H1 (cell line): ENCODE data around the gene ITGAV. TPM values are rescaled to one million over a fixed set of nuclear protein-coding genes. Genes with fewer than 3 reads are reported as not detected.

Source experiments
- CTCF ChIA-PET: fragments of 300-600 bp; sonication (Branson Sonifier 250); formaldehyde crosslinking; loops from one replicate; lab custom pipeline; 2021; ENCODE audit not compliant: partially characterized antibody; lab: Charles Lee
- POLR2A ChIA-PET: fragments of 300-600 bp; sonication (Branson Sonifier 250); formaldehyde crosslinking; loops from one replicate; lab custom pipeline; 2021; ENCODE audit warnings: inconsistent platforms; ENCODE audit not compliant: partially characterized antibody; lab: Charles Lee
- DNase-seq, 2 experiments: peaks; one replicate each; pipeline versions ENCODE4 v3.0.0 to v3.0.0-alpha.2; 2010 to 2022; ENCODE audit warnings: low spot score in 2 of 2, low read depth in 1 of 2, mixed read lengths in 1 of 2
- FAIRE-seq: peaks from 2 replicates; lab custom pipeline; 2011; peaks lifted over from hg19 to GRCh38; lab: Jason Lieb, UNC
- H2AFZ ChIP-seq: 2 replicates; pipeline ENCODE4 v1.8.1; 2012; ENCODE audit warnings: low read length, inconsistent platforms
- H2AK5ac ChIP-seq: 2 replicates; pipeline ENCODE4 v1.6.1; 2013; ENCODE audit warnings: low read depth, low read length
- H2BK120ac ChIP-seq: replicated peaks from 2 replicates; pipeline ENCODE3; 2013; ENCODE audit warnings: low read depth, low read length, inconsistent platforms
- H2BK12ac ChIP-seq: 2 replicates; pipeline ENCODE4 v1.6.1; 2013; ENCODE audit warnings: low read depth, low read length
- H2BK15ac ChIP-seq: 2 replicates; pipeline ENCODE4 v1.6.1; 2013; ENCODE audit warnings: low read length
- H2BK20ac ChIP-seq: 2 replicates; pipeline ENCODE4 v1.6.1; 2013; ENCODE audit warnings: low read length
- H2BK5ac ChIP-seq: 2 replicates; pipeline ENCODE4 v1.6.1; 2013; ENCODE audit warnings: low read depth, low read length
- H3K14ac ChIP-seq: 2 replicates; pipeline ENCODE4 v1.6.1; 2013; ENCODE audit warnings: inconsistent platforms; ENCODE audit not compliant: insufficient read length
- H3K18ac ChIP-seq: 2 replicates; pipeline ENCODE4 v1.6.1; 2013; ENCODE audit warnings: low read length; ENCODE audit errors: extremely low read depth
- H3K23ac ChIP-seq: 2 replicates; pipeline ENCODE4 v1.6.1; 2013; ENCODE audit warnings: inconsistent platforms; ENCODE audit not compliant: insufficient read length
- H3K23me2 ChIP-seq: 2 replicates; pipeline ENCODE4 v1.6.1; 2013; ENCODE audit warnings: low read depth, low read length
- H3K27ac ChIP-seq: 2 replicates; pipeline ENCODE4 v1.6.1; 2011; ENCODE audit warnings: low read depth, low read length, inconsistent platforms
- H3K27me3 ChIP-seq, 4 experiments: replicated peaks in 1 of 4; 1 replicate in 1 of 4; 2 replicates in 3 of 4; pipeline versions ENCODE4 v1.6.1 to v1.8.1; 2011 to 2013; ENCODE audit warnings: low read length in 3 of 4, mild to moderate bottlenecking in 3 of 4, inconsistent platforms in 2 of 4, mixed read lengths in 2 of 4, moderate library complexity in 1 of 4; ENCODE audit not compliant: control insufficient read depth in 3 of 4, insufficient read depth in 3 of 4; ENCODE audit errors: extremely low read depth in 1 of 4
- H3K36me3 ChIP-seq, 4 experiments: 2 replicates each; pipeline versions ENCODE4 v1.6.1 to v1.8.1; 2011 to 2013; ENCODE audit warnings: mild to moderate bottlenecking in 4 of 4, low read length in 3 of 4, moderate library complexity in 2 of 4, control low read depth in 1 of 4, inconsistent platforms in 1 of 4; ENCODE audit not compliant: insufficient read depth in 4 of 4, control insufficient read depth in 2 of 4
- H3K4ac ChIP-seq: replicated peaks from 2 replicates; pipeline ENCODE3; 2013; ENCODE audit warnings: low read length, low read depth, mixed read lengths, inconsistent platforms; ENCODE audit not compliant: insufficient read length
- H3K4me1 ChIP-seq, 4 experiments: replicated peaks in 1 of 4; 1 replicate in 1 of 4; 2 replicates in 3 of 4; pipeline versions ENCODE4 v1.6.1 to v1.8.1; 2011 to 2013; ENCODE audit warnings: low read length in 3 of 4, inconsistent platforms in 2 of 4, mixed read lengths in 1 of 4; ENCODE audit not compliant: insufficient read depth in 4 of 4, control insufficient read depth in 3 of 4
- H3K4me2 ChIP-seq, 2 experiments: 2 replicates each; pipeline versions ENCODE4 v1.6.1 to v1.8.1; 2011 to 2013; ENCODE audit warnings: low read depth in 2 of 2, low read length in 2 of 2, control low read depth in 1 of 2, inconsistent platforms in 1 of 2, mild to moderate bottlenecking in 1 of 2; ENCODE audit not compliant: insufficient read depth in 1 of 2
- H3K4me3 ChIP-seq, 4 experiments: fragments of 200-600, 300-600 bp in 1 of 4; sonication (generic), shearing (Covaris generic), sonication (Bioruptor Twin) in 1 of 4; 2 replicates each; pipeline versions ENCODE4 v1.5.1 to v1.8.1; 2011 to 2016; ENCODE audit warnings: low read length in 4 of 4, low read depth in 3 of 4, control low read depth in 2 of 4, inconsistent platforms in 2 of 4, mild to moderate bottlenecking in 2 of 4, mixed read lengths in 1 of 4, moderate library complexity in 1 of 4; ENCODE audit not compliant: insufficient read depth in 2 of 4; ENCODE audit errors: extremely low read depth in 1 of 4
- H3K56ac ChIP-seq: replicated peaks from 2 replicates; pipeline ENCODE3; 2013; ENCODE audit warnings: low read depth, mild to moderate bottlenecking, mixed read lengths, low read length, inconsistent platforms; ENCODE audit not compliant: insufficient read length
- H3K79me1 ChIP-seq: 2 replicates; pipeline ENCODE4 v1.6.1; 2013; ENCODE audit warnings: low read depth, low read length, control low read depth
- H3K79me2 ChIP-seq, 2 experiments: 2 replicates each; pipeline versions ENCODE4 v1.6.1 to v1.8.1; 2012 to 2013; ENCODE audit warnings: low read length in 2 of 2, mild to moderate bottlenecking in 2 of 2, inconsistent platforms in 1 of 2; ENCODE audit not compliant: insufficient read depth in 2 of 2, control insufficient read depth in 1 of 2
- H3K9ac ChIP-seq, 4 experiments: replicated peaks in 1 of 4; 1 replicate in 1 of 4; 2 replicates in 3 of 4; pipeline versions ENCODE4 v1.6.1 to v1.8.1; 2011 to 2013; ENCODE audit warnings: low read depth in 3 of 4, low read length in 3 of 4, control low read depth in 2 of 4, mild to moderate bottlenecking in 2 of 4, moderate library complexity in 2 of 4, inconsistent platforms in 1 of 4; ENCODE audit errors: extremely low read depth in 1 of 4
- H3K9me3 ChIP-seq, 2 experiments: 2 replicates each; pipeline versions ENCODE4 v1.6.1 to v1.8.1; 2012 to 2013; ENCODE audit warnings: mild to moderate bottlenecking in 2 of 2, moderate library complexity in 2 of 2, control low read depth in 1 of 2, inconsistent platforms in 1 of 2, low read depth in 1 of 2, low read length in 1 of 2, mixed read lengths in 1 of 2; ENCODE audit not compliant: insufficient read depth in 2 of 2
- H4K20me1 ChIP-seq, 2 experiments: replicated peaks in 1 of 2; 2 replicates each; pipeline versions ENCODE3 to v1.8.1; 2011 to 2013; ENCODE audit warnings: inconsistent platforms in 2 of 2, low read length in 2 of 2, mild to moderate bottlenecking in 1 of 2; ENCODE audit not compliant: insufficient read depth in 2 of 2, control insufficient read depth in 1 of 2
- H4K5ac ChIP-seq: 2 replicates; pipeline ENCODE4 v1.6.1; 2013; ENCODE audit warnings: low read length, low read depth, mixed read lengths, inconsistent platforms; ENCODE audit not compliant: insufficient read length
- H4K8ac ChIP-seq: 2 replicates; pipeline ENCODE4 v1.8.0; 2013; ENCODE audit warnings: mild to moderate bottlenecking, moderate library complexity, low read length, inconsistent platforms; ENCODE audit not compliant: insufficient read depth; ENCODE audit errors: extremely low read depth
- H4K91ac ChIP-seq: replicated peaks from 2 replicates; pipeline ENCODE3; 2013; ENCODE audit warnings: low read length, mixed read lengths, inconsistent platforms; ENCODE audit not compliant: insufficient read length
- ATF3 ChIP-seq: IDR thresholded peaks from 2 replicates; pipeline ENCODE4 v1.6.1; 2011; ENCODE audit warnings: low read depth, mild to moderate bottlenecking, low read length; ENCODE audit not compliant: insufficient read depth
- CHD1 ChIP-seq: IDR thresholded peaks from 2 replicates; pipeline ENCODE4 v1.6.1; 2012; ENCODE audit warnings: low read depth, low read length, improper control_type of control experiment
- EZH2 ChIP-seq: fragments of 200-600 bp; sonication (generic); IDR thresholded peaks from 2 replicates; pipeline ENCODE4 v1.7.1; 2012; ENCODE audit warnings: low read depth, mild to moderate bottlenecking, moderate library complexity, low read length, inconsistent platforms; ENCODE audit not compliant: severe bottlenecking
- HDAC2 ChIP-seq, 2 experiments: fragments of 300-600 bp in 1 of 2; sonication (generic) in 1 of 2; IDR thresholded peaks; 2 replicates each; pipeline ENCODE4 v1.6.1; 2011 to 2012; ENCODE audit warnings: low read depth in 2 of 2, low read length in 2 of 2, mild to moderate bottlenecking in 2 of 2, moderate library complexity in 2 of 2, borderline replicate concordance in 1 of 2, inconsistent platforms in 1 of 2
- NANOG ChIP-seq: IDR thresholded peaks from 2 replicates; pipeline ENCODE4 v1.6.1; 2011; ENCODE audit warnings: low read length, low read depth, mild to moderate bottlenecking, inconsistent platforms; ENCODE audit not compliant: insufficient read depth, poor library complexity, severe bottlenecking
- NRF1 ChIP-seq: IDR thresholded peaks from 2 replicates; pipeline ENCODE4 v1.6.1; 2011; ENCODE audit warnings: mild to moderate bottlenecking, low read depth, low read length, improper control_type of control experiment
- WGBS, 2 experiments: shearing (Covaris generic) in 1 of 2; methylation state at CpG; one replicate each; pipeline versions ENCODE4 v1.1.6 to v1.1.7; 2013 to 2015; ENCODE audit warnings: low lambda C conversion rate in 2 of 2, mixed read lengths in 2 of 2, inconsistent platforms in 1 of 2, low coverage in 1 of 2, missing lambda C conversion rate in 1 of 2; ENCODE audit not compliant: insufficient replicate concordance in 2 of 2, insufficient coverage in 1 of 2, insufficient read length in 1 of 2; ENCODE audit errors: extremely low coverage in 1 of 2, missing lambda C conversion rate in 1 of 2; 5-methylcytosine and 5-hydroxymethylcytosine counted together
- polyA plus RNA-seq, 7 experiments: library from polyadenylated mRNA; depleted of rRNA in 3 of 7; stranded (reverse) in 5 of 7; unstranded in 2 of 7; fragments of >200 nt in 5 of 7; fragments of 200-250 nt in 2 of 7; gene quantifications; 1 replicate in 5 of 7; 2 replicates in 1 of 7; 4 replicates in 1 of 7; pipeline versions ENCODE4 v1.2.1 to v1.2.3, GENCODE V29; 2011 to 2013; ENCODE audit warnings: missing spikeins in 2 of 7, mixed read lengths in 2 of 7
- total RNA-seq: library from RNA; stranded (reverse); fragmentation: NEBNext Ultra II Directional; extraction: Animal tissue kit (Norgen Biotek cat#: 25700); gene quantifications from 2 replicates; pipeline ENCODE4 v1.2.1, GENCODE V29; 2021

Gene ITGAV
- total and polyA plus RNA-seq, 2 of the 8 experiments (the other 6 are each of a cell fraction or from before 2014, with no cell fraction given) = 11.7 to 42.4 TPM

- Histone ChIP-seq H3K23me2 (no peaks in the 10 kb centered on the region; the same call in 1 of the 2 replicates), H3K4me1 (0 out of 7 replicates have a peak, but pooled peaks cover 0 to 2% (median 0%) of the 10 kb centered on the region in 4 experiments), H3K9me3 (no peaks in the 10 kb centered on the region), H3K79me2 (no peaks in the 10 kb centered on the region), H3K4me3 (no peak overlapping the region), H2AFZ (no peak overlapping the region), H3K9ac (no peak overlapping the region), H4K20me1 (no peaks in the 10 kb centered on the region), H3K27ac (no peak overlapping the region), H3K36me3 (peaks cover 0 to 7% (median 4%) of the 10 kb centered on the region in 4 experiments; a peak in 2 of 8 replicates), H3K4me2 (no peak overlapping the region), H3K18ac (no peak overlapping the region), H4K91ac (no peak overlapping the region), H3K79me1 (no peaks in the 10 kb centered on the region), H3K56ac (no peak overlapping the region), H3K23ac (no peak overlapping the region), H2BK12ac (no peak overlapping the region), H2BK15ac (no peak overlapping the region), H2BK120ac (no peak overlapping the region), H3K4ac (no peak overlapping the region), H3K27me3 (no peaks in the 10 kb centered on the region), H4K5ac (no peak overlapping the region), H2AK5ac (no peak overlapping the region), H2BK20ac (no peak overlapping the region)
- ChIA-PET POLR2A (no interaction called here), CTCF (interaction anchor here (0.5 kb wide), 1 partner anchor 21 kb away, joined by 3 read pairs; no protein-coding TSS in a partner anchor)
- 97% methylated on average over 3 of the region's 3 CpGs; no CpG with 5 or more reads in 1 of the 2 experiments for WGBS, 2 experiments
- DNase-seq = no peak
- FAIRE-seq = no peak
- TF ChIP-seq HDAC2 (IDR thresholded peaks at IDR 0.05; ENCODE audit: borderline replicate concordance in 1 of 2, low read depth in 2 of 2, low read length in 2 of 2) = no peak
- TF ChIP-seq EZH2 = no peak
- TF ChIP-seq NRF1 = no peak
- no peak for TF ChIP-seq ATF3
- no peak for TF ChIP-seq CHD1
- TF ChIP-seq NANOG = no peak
- TF ChIP-seq, all 59 proteins: peak for 0
- Histone ChIP-seq H3K14ac (no peak overlapping the region), H4K8ac (no peak overlapping the region), H2BK5ac (no peak overlapping the region)
These were observed 34.4 kb downstream of the ITGAV start for GRCh38 chr2:186624276-186624675.
